ENCODE results near the gene PRKAR1A. TPM values are rescaled to one million over a fixed set of nuclear protein-coding genes. Genes with fewer than 3 reads are reported as not detected.
"Not testable (repeated sequence)": the region's sequence is repeated elsewhere in the genome, so short reads cannot be mapped to it uniquely, and the experiment has no call there.

Gene PRKAR1A
- total and polyA plus RNA-seq, 2 of the 8 experiments (the other 6 are each of a cell fraction or from before 2014, with no cell fraction given): 39.3 to 149 TPM

- no peak for TF ChIP-seq PHF8 (conservative IDR thresholded peaks at IDR 0.05; ENCODE audit: low read depth, low read length)
- TF ChIP-seq ASH2L (IDR thresholded peaks at IDR 0.05; ENCODE audit: low read length): no peak
- no peak for TF ChIP-seq BRCA1 (IDR thresholded peaks at IDR 0.05; ENCODE audit: low read depth, low read length)
- no peak for TF ChIP-seq EZH2 (IDR thresholded peaks at IDR 0.05; ENCODE audit: low read depth, low read length, severe bottlenecking)
- TF ChIP-seq KDM5A (IDR thresholded peaks at IDR 0.05; ENCODE audit: low read length): no peak
- no peak for TF ChIP-seq KDM1A (IDR thresholded peaks at IDR 0.05; ENCODE audit: borderline replicate concordance, low read length)
- no peak for TF ChIP-seq CBX8 (IDR thresholded peaks at IDR 0.05; ENCODE audit: borderline replicate concordance, low read depth, low read length)
Observed at GRCh38 chr17:68516732-68517131, 4.5 kb downstream of the PRKAR1A start (continued).

- H3K18ac ChIP-seq (ENCODE audit: extremely low read depth, low read length); H3K4me3 ChIP-seq (ENCODE audit: extremely low read depth in 1 of 4, insufficient read depth in 2 of 4, low read depth in 3 of 4, low read length in 4 of 4); H3K4me1 ChIP-seq (replicated peaks in 1 of 4; ENCODE audit: control insufficient read depth in 3 of 4, insufficient read depth in 4 of 4, low read length in 3 of 4); POLR2A ChIA-PET (ENCODE audit: partially characterized antibody); H3K23ac ChIP-seq (ENCODE audit: insufficient read length); H3K27me3 ChIP-seq (replicated peaks in 1 of 4; ENCODE audit: control insufficient read depth in 3 of 4, extremely low read depth in 1 of 4, insufficient read depth in 3 of 4, low read length in 3 of 4); H3K14ac ChIP-seq (ENCODE audit: insufficient read length); H4K5ac ChIP-seq (ENCODE audit: insufficient read length, low read depth, low read length); H2BK15ac ChIP-seq (ENCODE audit: low read length); CTCF ChIA-PET (ENCODE audit: partially characterized antibody); H2AFZ ChIP-seq (ENCODE audit: low read length); H4K91ac ChIP-seq (replicated peaks; ENCODE audit: insufficient read length, low read length); H3K27ac ChIP-seq (ENCODE audit: low read depth, low read length); H2BK5ac ChIP-seq (ENCODE audit: low read depth, low read length); H4K8ac ChIP-seq (ENCODE audit: extremely low read depth, insufficient read depth, low read length); H3K9ac ChIP-seq (replicated peaks in 1 of 4; ENCODE audit: extremely low read depth in 1 of 4, low read depth in 3 of 4, low read length in 3 of 4); H2BK20ac ChIP-seq (ENCODE audit: low read length); H4K20me1 ChIP-seq (replicated peaks in 1 of 2; ENCODE audit: control insufficient read depth in 1 of 2, insufficient read depth in 2 of 2, low read length in 2 of 2); H3K79me1 ChIP-seq (ENCODE audit: low read depth, low read length); H2AK5ac ChIP-seq (ENCODE audit: low read depth, low read length); H3K4me2 ChIP-seq (ENCODE audit: insufficient read depth in 1 of 2, low read depth in 2 of 2, low read length in 2 of 2); DNase-seq (ENCODE audit: low read depth in 1 of 2, low spot score in 2 of 2); FAIRE-seq; H2BK120ac ChIP-seq (replicated peaks; ENCODE audit: low read depth, low read length); H3K56ac ChIP-seq (replicated peaks; ENCODE audit: insufficient read length, low read depth, low read length); H3K23me2 ChIP-seq (ENCODE audit: low read depth, low read length); H2BK12ac ChIP-seq (ENCODE audit: low read depth, low read length); H3K4ac ChIP-seq (replicated peaks; ENCODE audit: insufficient read length, low read depth, low read length): not testable (repeated sequence)
- Histone ChIP-seq H3K9me3 (ENCODE audit: insufficient read depth in 2 of 2, low read depth in 1 of 2, low read length in 1 of 2) (peaks cover 10 to 14% of the 10 kb centered on the region in 2 experiments), H3K79me2 (ENCODE audit: control insufficient read depth in 1 of 2, insufficient read depth in 2 of 2, low read length in 2 of 2) (peaks cover 8 to 77% of the 10 kb centered on the region in 2 experiments), H3K36me3 (ENCODE audit: control insufficient read depth in 2 of 4, insufficient read depth in 4 of 4, low read length in 3 of 4) (peaks cover 10 to 43% (median 23%) of the 10 kb centered on the region in 4 experiments; a peak in 6 of 8 replicates)
- WGBS, 2 experiments (ENCODE audit: extremely low coverage in 1 of 2, insufficient coverage in 1 of 2, insufficient read length in 1 of 2, insufficient replicate concordance in 2 of 2, low coverage in 1 of 2, low lambda C conversion rate in 2 of 2, missing lambda C conversion rate in 1 of 2): 86% methylated on average over 3 of the region's 3 CpGs; no CpG with 5 or more reads in 1 of the 2 experiments
Observed at GRCh38 chr17:68517605-68518004, 5.4 kb downstream of the PRKAR1A start.
